GM18511 (cell line): ENCODE data around the gene POC1A.
"Not testable (repeated sequence)": the region's sequence is repeated elsewhere in the genome, so short reads cannot be mapped to it uniquely, and the experiment has no call there.

Source experiments
- ATAC-seq: cut with Tn5 transposase; IDR thresholded peaks from one replicate; pipeline ENCODE4 v1.9.1; 2021; ENCODE audit warnings: mild to moderate bottlenecking, moderate library complexity; ENCODE audit not compliant: unreplicated experiment

Gene POC1A

DNA sequence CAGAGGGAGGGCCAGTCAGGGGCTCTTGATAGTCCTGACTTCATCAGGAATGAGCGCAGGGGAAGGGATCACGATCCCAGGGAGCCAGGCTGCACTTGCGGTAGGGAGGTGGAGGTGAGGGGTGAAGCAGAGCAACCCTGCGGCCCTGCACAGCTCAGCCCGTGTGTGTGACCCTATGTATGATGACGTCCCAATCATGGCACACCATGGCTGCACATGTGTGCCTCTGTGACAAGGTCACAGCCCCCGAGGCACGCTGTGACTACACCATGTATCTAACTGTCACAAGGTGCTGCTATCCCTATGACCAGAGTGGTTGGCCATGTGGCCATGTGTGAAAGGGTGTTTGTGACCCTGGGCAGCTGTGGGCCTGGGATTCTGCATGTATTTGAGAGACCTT, 30.5 kb upstream of the POC1A start:
- no peak for ATAC-seq

DNA sequence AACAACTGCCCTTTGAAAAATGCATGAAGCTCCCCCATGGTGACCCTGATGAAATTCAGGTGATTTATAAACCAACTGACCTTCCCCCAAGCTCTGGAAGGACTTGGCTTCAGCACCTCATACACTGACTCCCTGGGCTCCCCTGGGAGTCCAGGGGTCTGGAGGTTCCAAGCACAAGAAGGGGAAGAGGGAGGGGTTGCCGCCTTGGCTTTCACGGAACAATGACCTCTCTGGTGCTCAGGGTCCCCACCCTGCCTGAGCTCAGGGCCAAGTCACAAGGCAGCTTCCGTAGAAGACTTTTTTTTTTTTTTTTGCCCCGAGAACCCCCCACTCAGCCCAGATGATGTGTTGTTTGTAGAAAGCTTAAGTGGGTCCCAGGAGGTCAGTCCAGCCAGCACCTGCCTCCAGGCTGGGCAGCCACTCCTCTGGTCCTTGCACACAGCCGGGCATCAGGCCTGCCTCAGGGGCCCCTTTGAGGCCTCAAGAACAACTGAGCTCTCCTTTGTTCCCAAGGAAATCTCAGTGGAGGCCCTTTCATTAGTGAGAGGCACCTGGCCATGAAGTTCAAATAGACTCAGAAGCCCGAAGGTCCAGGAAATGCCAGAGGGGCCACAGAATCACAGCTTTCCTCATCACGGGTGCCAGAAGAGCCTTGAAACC, 29.7 kb upstream of the POC1A start:
- ATAC-seq, result no peak

DNA sequence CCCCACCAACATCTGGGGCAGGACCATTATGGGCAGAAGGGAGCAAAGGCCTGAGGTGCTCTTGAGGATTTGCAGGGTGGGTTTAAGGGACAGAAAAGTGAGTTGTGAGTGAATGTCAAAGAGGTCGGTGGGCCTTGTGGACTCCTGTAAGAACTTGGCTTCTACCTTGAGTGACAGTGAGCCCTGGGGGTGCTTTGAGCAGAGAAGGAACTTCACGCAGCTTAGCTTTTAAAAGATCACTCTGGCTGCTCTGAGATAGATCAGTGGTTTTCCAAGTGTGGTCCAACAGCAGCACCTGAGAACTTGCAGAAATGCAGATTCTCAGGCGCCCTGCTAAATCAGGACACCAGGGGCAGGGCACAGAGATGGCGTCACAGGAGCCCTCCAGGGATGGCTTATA, 28.5 kb upstream of the POC1A start:
- ATAC-seq, result no peak

DNA sequence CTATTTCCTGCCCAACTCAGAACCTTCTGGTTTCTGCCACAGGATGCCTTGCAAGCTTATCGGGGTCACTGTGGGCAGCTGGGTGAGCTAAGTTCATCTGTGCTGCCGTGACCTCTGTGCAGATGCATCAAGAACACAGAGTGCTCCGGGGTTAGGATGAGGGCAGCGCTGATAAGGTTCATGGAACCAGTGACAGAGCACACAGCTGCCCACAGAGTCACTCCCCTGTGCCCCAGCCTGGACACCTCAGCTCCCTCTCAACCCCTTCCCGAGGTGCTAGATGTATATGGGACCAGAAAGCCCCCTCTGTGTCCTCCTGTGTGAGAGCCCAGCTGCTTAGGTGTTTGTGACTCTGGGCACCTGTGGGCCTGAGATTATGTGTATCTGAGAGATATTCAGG, 28.0 kb upstream of the POC1A start:
- no peak for ATAC-seq

- ATAC-seq, result no peak
These were observed 27.3 kb upstream of the POC1A start for GRCh38 chr3:52181543-52181942.

- no peak for ATAC-seq
These were observed 24.3 kb upstream of the POC1A start for GRCh38 chr3:52178537-52178936.

DNA sequence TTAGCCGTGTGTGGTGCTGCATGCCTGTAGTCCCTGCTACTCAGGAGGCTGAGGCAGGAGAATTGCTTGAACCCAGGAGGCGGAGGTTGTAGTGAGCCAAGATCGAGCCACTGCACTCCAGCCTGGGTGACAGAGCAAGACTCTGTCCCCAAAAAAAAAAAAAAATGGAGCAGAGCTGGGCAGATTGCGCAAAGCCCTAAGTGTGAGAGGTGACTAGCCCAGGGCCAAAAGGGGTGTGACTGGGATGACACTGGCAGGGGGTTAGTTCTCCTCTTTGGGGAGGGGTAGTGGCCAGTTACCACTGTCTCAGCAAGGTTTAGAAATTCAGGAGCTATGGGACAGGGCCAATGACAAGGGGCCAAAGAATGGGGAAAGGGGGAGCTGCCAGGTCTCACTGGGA, 23.9 kb upstream of the POC1A start:
- ATAC-seq, result not testable (repeated sequence)

GRCh38 chr3:52177701-52178042, 23.4 kb upstream of the POC1A start:
- ATAC-seq, result no peak

DNA sequence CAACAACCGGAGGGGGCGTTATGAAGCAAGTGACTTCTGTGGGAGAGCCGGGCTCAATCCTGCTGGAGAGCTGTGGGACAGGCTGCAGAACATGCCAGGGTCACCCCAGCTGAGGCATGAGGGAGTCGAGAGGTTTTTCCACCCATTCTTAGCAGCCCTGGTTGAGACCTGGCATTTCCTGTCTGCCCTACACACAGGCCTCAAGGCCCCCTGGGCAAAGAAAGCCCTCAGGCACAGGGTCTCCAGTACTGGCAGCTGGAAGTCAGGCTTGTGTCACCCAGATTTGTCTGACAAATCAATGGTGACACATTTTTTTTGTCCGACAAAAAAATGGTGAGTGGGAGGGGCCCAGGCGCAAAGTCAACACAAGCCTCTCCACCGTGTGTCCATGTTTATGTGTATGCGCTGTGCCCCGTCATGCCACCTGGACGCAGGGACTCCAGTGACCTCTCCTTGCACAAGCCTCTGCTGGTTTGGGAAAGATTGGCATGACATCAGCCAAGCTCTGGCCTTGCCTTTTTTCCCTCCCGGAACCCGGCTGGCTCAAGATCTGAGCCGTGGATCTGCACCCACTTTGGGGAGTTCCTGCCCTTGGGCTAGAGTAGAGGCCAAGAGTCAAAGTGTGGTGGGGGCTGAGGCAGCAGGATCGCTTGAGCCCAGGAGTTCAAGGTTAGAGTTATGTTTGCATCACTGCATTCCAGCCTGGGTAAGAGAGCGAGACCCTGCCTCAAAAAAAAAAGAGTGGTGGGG, 22.9 kb upstream of the POC1A start:
- no peak for ATAC-seq

DNA sequence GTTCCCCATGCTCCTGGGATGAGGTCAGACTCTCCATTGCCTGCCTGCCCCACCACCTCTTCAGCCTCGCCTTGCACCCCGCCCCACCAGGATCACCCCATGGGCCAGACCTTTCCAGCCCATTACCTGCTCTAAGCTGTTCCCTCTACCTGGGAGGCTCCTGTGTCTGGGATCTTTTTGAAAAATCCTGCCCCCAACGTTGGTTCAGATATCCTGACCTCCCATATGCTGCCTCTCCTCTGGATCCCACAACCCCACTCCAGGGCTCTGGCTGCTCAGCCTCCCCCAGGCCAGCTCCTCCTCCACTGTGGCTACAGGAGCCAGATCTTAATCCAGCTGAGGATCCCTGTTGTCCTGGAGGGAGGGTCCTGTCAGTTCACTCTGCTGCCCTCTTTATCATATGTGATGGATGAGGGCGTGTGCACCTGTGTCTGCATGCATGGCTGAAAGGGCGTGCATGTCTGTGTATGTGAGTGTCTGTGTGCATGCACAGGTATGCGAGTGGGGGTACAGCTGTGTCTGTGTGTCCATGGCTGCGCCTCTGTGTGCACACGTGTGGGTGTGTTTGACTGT, 22.0 kb upstream of the POC1A start:
- no peak for ATAC-seq

DNA sequence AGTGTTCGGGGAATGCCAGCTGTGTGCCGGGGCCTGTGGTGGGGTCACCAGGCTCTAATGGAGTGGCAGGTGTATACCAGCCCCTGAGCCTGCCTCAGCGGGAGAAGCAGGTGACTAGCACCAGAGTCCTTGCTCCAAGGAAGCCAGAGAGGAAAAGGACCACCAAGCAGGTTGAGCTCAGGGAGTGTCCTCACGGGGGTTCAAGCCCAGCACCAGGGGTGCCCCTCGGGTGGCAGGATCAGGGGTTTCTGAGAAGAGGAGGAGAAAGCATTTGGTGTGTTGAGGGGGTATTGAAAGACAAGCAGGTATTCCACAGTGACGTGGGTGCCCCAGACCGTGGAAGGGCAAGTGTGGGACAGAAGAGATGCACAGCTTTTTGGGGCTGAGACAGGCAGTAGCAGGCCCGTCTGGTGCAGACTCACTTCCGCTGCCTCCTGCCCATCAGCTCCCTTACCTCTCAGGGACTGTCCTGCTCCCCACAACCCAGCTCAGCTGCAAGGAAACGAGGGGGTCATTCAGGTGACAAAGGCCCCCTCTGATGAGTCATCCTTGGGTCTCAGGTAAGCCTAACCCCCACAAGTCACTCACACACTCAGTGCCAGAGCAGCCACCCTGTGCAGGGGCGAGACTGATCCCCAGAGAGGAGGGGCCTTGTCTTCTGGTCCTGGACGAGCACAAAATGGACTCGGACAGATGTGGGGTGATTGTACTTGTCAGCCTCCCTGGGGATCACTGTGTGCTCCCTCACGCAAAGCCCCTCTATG, 21.4 kb upstream of the POC1A start:
- ATAC-seq, result no peak

GRCh38 chr3:52174896-52175295, 20.7 kb upstream of the POC1A start:
- no peak for ATAC-seq

DNA sequence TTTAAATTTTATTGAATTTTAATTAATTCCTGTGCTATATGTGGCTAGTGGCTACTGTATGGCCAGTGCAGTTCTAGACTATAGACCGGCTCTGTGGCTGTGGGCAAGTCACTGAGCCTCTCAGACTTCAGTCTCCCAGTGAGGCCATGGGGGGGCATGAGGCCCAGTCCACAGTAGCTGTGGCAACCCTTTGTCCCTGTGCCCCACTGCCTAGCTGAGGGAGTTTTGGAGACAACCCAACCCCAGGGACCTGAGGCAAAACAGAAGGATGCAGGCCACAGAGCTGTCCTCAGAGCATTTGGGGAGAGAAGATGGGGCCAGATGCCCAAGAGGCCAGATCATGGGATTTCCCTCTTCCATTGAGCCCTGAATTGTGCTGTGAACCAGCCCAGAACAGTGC, 18.9 kb upstream of the POC1A start:
- ATAC-seq, result no peak

DNA sequence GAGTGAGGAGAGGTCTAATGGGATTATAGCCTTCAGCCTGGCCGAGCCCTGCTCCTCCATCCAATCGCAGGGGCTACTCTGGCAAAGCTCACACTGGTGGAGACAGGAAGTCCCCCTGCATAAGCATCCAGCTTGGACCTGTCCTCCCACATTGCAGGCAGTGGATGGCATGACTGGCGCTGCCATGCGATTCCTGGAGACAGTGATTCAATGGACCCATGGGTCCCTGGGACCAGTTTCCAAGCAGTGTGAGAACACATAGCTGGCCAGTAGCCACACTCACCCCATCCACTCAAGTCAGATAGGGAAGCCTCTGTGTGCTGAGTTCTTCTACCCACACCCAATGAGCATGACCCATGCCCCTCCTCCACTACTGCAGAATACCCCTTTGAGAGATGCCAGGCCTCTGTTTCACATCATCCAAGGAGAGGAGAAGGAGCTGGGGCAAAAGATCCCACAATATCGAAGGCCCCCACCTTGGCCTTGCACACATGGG, 18.1 kb upstream of the POC1A start:
- ATAC-seq, result no peak

GRCh38 chr3:52171514-52172261, 17.5 kb upstream of the POC1A start:
- ATAC-seq, result no peak

DNA sequence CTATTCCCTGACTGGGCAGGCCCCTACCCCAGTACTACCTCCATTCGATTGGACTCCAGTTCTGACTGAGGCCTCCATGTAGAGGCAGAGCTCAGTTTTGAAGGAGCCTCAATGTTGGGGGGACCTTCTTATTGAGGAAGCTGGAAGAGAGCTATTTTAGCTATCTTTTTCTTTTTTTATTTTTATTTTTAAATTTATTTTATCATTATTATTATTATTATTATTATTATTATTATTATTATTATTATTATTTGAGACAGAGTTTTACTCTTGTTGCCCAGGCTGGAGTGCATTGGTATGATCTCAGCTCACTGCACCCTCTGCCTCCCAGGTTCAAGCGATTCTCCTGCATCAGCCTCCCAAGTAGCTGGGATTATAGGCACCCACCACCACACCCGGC, 16.0 kb upstream of the POC1A start:
- not testable (repeated sequence) for ATAC-seq

DNA sequence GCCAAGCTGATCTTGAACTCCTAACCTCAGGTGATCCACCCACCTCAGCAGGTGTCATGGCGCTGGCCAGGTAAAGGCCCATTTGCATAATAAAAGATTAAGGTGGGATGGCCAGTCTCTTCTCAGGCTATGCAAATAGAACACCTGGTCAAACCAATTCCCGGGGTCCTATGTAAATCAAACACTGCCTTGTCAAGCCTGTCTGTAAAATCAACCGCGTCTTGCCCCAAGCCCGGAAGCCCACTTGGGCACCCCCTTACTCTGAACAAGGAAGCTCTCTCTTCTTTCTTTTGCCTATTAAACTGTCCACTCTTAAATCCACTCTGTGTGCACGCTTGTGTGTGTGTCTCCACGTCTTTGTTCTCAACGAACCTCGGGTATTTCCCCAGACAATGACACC, 13.0 kb upstream of the POC1A start:
- no peak for ATAC-seq

GRCh38 chr3:52162250-52162872, 8.1 kb upstream of the POC1A start:
- no peak for ATAC-seq

- no peak for ATAC-seq
These were observed 5.3 kb upstream of the POC1A start for GRCh38 chr3:52159503-52159902.

DNA sequence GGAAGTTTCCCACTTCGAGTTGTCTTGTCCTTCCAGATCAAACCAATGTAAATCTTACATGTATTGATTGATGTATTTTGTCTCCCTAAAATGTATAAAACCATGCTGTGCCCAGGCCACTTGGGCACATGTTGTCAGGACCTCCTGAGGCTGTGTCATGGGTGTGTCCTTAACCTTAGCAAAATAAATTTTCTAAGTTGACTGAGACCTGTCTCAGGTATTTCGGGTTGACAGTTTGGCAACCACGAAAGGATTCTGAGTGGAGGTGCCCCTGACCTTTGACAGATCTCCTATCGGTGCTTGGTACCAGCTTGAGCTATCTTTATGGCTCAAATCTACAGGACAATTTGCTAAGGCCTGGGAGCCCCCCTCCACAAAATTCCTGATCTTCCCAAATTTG, 1.7 kb upstream of the POC1A start:
- no peak for ATAC-seq
